Measurements from ENCODE around the gene GREB1.

GREB1 gene

DNA sequence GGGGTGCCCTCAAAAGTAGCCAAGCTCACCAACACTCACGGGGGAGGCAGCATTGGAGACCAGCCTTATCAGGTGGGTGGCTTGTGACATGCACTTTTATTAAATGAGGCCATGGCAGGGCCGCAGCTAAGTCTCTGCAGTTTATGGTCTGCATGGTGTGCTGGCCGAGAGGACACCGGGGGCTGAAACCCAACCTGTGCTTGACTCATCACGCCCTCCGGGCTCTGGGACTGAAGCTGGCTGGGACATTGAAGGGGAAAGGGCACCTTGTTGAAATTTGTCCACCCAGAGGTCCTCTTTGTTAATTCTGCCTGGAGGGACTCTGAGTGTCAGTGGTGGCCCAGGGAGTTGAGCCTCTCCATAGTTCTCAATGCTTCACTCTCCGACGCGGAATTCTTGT lies 153.9 kb downstream of the GREB1 start:
- no peak for FAIRE-seq

DNA sequence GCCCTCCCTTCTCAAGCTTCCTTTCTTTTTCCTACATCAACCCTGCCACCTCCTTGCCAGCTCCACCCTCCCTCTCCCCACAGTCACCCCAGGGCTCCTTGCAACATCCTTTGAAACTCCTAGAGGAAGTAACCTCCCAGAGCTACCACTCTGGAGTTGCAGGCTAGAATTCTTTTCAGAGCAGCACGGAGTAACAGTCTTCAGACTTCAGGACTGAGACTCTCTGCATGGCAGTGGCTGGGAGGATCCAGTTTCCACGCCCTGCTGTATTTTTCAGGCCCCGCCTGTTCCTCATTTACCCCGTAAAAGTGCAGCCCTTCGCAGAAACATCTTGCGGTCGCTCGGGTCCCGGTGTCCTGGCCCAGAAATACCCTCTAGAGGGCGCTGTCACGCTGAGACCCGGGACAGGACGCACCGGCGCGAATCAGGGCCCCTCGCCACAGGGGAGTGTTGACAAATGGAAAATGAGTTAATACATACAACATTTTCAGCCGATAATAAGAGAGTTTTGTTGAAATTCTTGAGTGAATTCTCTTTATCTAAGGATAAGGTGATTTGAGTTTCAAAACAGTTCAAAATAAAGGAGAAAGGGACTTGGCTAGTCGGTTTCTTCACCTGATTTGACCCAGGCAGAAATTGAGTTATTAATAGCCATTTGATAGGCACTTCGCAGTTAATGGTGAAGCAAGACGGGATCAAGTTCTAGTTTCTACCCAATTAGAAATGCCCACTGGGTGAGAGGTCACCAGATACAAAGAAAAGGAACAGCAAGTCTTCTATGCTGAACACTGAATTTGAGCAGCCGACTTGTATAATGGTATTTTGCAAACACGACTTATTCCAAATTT lies 154.6 kb downstream of the GREB1 start:
- no peak for FAIRE-seq

DNA sequence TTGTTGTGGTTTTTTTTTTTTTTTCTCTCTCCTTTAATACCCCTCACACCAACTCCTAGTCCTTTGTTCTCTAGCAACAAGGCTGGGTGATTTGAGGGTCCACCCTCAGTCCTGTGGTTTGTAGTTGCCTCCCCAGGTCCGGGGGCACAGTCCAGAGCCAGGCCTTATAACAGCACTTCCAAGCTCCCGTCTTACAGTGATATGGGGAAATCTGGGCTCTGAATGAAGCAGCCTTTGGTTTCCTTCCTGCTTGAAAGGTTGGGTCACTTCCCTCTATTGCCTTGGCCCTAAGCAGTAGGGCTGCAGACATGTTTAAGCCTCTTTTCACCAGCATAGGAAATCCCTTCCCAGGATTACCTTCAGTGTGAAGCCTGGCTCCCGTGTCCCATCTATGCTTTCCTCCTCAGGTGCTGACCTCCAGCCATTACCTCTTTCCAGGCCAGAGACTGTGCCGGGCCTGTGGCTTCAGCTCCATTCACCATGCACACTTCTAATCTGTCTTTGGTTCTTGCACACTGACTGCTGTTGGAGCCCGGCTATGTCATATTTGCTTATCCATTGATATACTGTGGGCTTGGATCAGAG lies 157.3 kb downstream of the GREB1 start:
- no peak for FAIRE-seq

Measured in colon (tissue), 2 donors.